CD4-positive, alpha-beta T cell (primary cell): ENCODE measurements around the gene MAZ. TPM values are rescaled to one million over a fixed set of nuclear protein-coding genes. Genes with fewer than 3 reads are reported as not detected.
"Not testable (repeated sequence)": the region's sequence is repeated elsewhere in the genome, so short reads cannot be mapped to it uniquely, and the experiment has no call there.

Experiments used
- ATAC-seq: fragments of 200-7000 bp; cut with Tn5 transposase; one replicate; pipeline ENCODE4 v1.10.0; 2022; ENCODE audit warnings: mild to moderate bottlenecking; ENCODE audit not compliant: poor library complexity
- CTCF ChIA-PET: fragments of 350-600 bp; sonication (Branson Sonifier 250); formaldehyde crosslinking; loops from one replicate; lab custom pipeline; 2021; ENCODE audit warnings: antibody characterized with exemption, inconsistent platforms; lab: Charles Lee
- POLR2A ChIA-PET: fragments of 350-600 bp; sonication (Branson Sonifier 250); formaldehyde crosslinking; loops from one replicate; lab custom pipeline; 2021; ENCODE audit warnings: antibody characterized with exemption, inconsistent platforms; lab: Charles Lee
- DNase-seq, 14 experiments: peaks; one replicate each; pipeline ENCODE4 v3.0.0-alpha.2; 2013 to 2020; ENCODE audit warnings: mixed read lengths in 2 of 14
- H3K27ac ChIP-seq, 2 donors: one replicate each; pipeline versions ENCODE4 v1.5.1 to v1.7.0; 2013; ENCODE audit warnings: low read length in 2 of 2, low read depth in 1 of 2, mild to moderate bottlenecking in 1 of 2
- H3K27me3 ChIP-seq, 2 experiments: 1 replicate in 1 of 2; 2 replicates in 1 of 2; pipeline versions ENCODE4 v1.6.1 to v1.7.0; 2013; ENCODE audit warnings: low read length in 2 of 2, control low read depth in 1 of 2, mild to moderate bottlenecking in 1 of 2, moderate library complexity in 1 of 2; ENCODE audit not compliant: insufficient read depth in 2 of 2, control insufficient read depth in 1 of 2
- H3K36me3 ChIP-seq: one replicate; pipeline ENCODE4 v1.6.1; 2013; ENCODE audit warnings: low read length, control low read depth; ENCODE audit not compliant: insufficient read depth
- H3K4me1 ChIP-seq: one replicate; pipeline ENCODE4 v1.6.1; 2013; ENCODE audit warnings: low read length, control low read depth; ENCODE audit not compliant: insufficient read depth
- H3K4me3 ChIP-seq: one replicate; pipeline ENCODE4 v1.5.1; 2013; ENCODE audit warnings: mild to moderate bottlenecking, low read length, moderate library complexity
- H3K9me3 ChIP-seq, 2 experiments: 1 replicate in 1 of 2; 2 replicates in 1 of 2; pipeline versions ENCODE4 v1.6.1 to v1.7.0; 2013; ENCODE audit warnings: low read length in 2 of 2, mild to moderate bottlenecking in 2 of 2, control low read depth in 1 of 2, moderate library complexity in 1 of 2; ENCODE audit not compliant: control insufficient read depth in 1 of 2, insufficient read depth in 1 of 2
- H3K27ac Mint-ChIP-seq: one replicate; pipeline ENCODE4 v1.8.0; 2020; ENCODE audit warnings: mixed read lengths
- H3K27me3 Mint-ChIP-seq: one replicate; pipeline ENCODE4 v1.8.0; 2021; ENCODE audit warnings: mixed read lengths
- H3K36me3 Mint-ChIP-seq: one replicate; pipeline ENCODE4 v1.8.0; 2021; ENCODE audit warnings: low read depth, mixed read lengths
- H3K4me1 Mint-ChIP-seq: one replicate; pipeline ENCODE4 v1.8.0; 2021; ENCODE audit warnings: low read depth, mixed read lengths
- H3K4me3 Mint-ChIP-seq: one replicate; pipeline ENCODE4 v1.8.0; 2020; ENCODE audit warnings: mild to moderate bottlenecking, mixed read lengths
- H3K9me3 Mint-ChIP-seq: one replicate; pipeline ENCODE4 v1.8.0; 2020; ENCODE audit warnings: mixed read lengths
- CTCF ChIP-seq: fragments of 200-600 bp; IDR thresholded peaks from one replicate; pipeline ENCODE4 v1.8.0; 2022; ENCODE audit warnings: antibody characterized with exemption, mild to moderate bottlenecking
- intact Hi-C, 2 experiments: fragments of 100-400 bp; cut with DNase I in 1 of 2; cut with micrococcal nuclease in 1 of 2; formaldehyde crosslinking; loops; one replicate each; pipeline versions ENCODE4 v1.15.1 to v1.9.0; 2023 to 2025; cut with DNase I, micrococcal nuclease
- polyA plus RNA-seq, 2 donors: library from polyadenylated mRNA; unstranded; fragments of 120-200 nt; gene quantifications; one replicate each; pipeline ENCODE4 v1.2.1, GENCODE V29; 2013
- total RNA-seq, 174 experiments: library from RNA in 2 of 174; stranded (reverse) in 2 of 174; gene quantifications; one replicate each; pipeline ENCODE4 v1.2.3 and lab custom pipeline; 2021 to 2026

The MAZ gene
- 100 to 1,000 TPM; 251 to 253 TPM for total RNA-seq
- 185 TPM for polyA plus RNA-seq (2013, experiment 1 of 2)
- polyA plus RNA-seq (2013, experiment 2 of 2), result 211 TPM
- 62.2 to 261 (median 141) reads per million in 172 experiments for total RNA-seq (lab: John Stamatoyannopoulos, UW)

DNA sequence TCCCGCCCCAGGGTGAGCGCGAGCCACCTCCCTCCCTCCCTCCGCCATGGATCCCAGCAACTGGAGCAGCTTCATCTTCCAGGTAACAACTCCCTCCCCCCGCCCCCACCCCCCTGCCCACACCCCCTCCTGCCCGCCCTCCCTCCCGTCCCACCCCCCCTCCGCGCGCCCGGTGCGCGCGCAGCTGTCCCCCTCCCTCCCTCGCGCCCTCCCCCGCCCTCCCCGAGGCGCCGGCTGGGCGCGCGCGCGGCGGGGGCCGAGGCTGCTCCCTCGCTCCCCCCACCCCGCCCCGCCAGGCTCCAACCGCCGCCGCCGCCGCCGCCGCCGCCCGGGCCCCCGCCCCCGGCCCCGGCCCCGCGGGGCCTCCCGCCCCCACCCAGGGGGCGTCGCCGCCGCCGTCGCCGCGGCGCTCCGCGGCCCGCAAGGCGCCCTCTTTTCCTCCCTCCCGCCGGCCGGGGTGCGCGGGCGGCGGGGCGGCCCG is at the start of gene MAZ:
MAZ (plus strand) TSS at position 431 of the 481 bp plus-strand sequence. CDS start 173 bp downstream, outside the sequence.
- H3K4me3 ChIP-seq, result peak within 1 kb of the TSS; percentile 94
- H3K4me3 Mint-ChIP-seq, result peak within 1 kb of the TSS; percentile 100
- peaks cover 58% of the 10 kb centered on the region for H3K4me1 ChIP-seq
- intact Hi-C loops, result loop anchor here (2.0 to 5.0 kb wide), 6 partner anchors 21 to 261 kb away; partner anchors contain the start of genes ALDOA (in 1 of the 2), HIRIP3 (in 1 of the 2), INO80E (in 1 of the 2) and TAOK2 (in 1 of the 2)
- peaks cover 52% of the 10 kb centered on the region for H3K4me1 Mint-ChIP-seq
- H3K36me3 Mint-ChIP-seq, result peaks cover 71% of the 10 kb centered on the region
- CTCF ChIA-PET, result interaction anchor here (0.5 to 3.4 kb wide), 2 partner anchors 11 to 54 kb away, joined by 3 to 75 read pairs; partner anchors contain the start of gene PAGR1
- H3K27ac ChIP-seq, result peak within 1 kb of the TSS; percentile 92 to 96
- no peaks in the 10 kb centered on the region for H3K27me3 Mint-ChIP-seq
- no peaks in the 10 kb centered on the region for H3K9me3 ChIP-seq
- no peaks in the 10 kb centered on the region for H3K27me3 ChIP-seq
- H3K9me3 Mint-ChIP-seq, result no peaks in the 10 kb centered on the region
- DNase-seq (peak in 7 of 14 experiments; percentile 71 to 93 (median 79)), ATAC-seq (no peak)
- no peak for TF ChIP-seq CTCF
- POLR2A ChIA-PET, result interaction anchor here (0.9 to 11.3 kb wide), 12 partner anchors 11 to 378 kb away, joined by 3 to 217 read pairs (median 16); partner anchors contain the start of genes ALDOA, C16orf54, CDIPT and CORO1A
- peak within 1 kb of the TSS; percentile 98 for H3K27ac Mint-ChIP-seq
- H3K36me3 ChIP-seq, result peaks cover 37% of the 10 kb centered on the region

GRCh38 chr16:29756654-29757053 is 49.7 kb upstream of the MAZ start:
- peaks cover 49% of the 10 kb centered on the region for H3K4me1 ChIP-seq
- H3K9me3 ChIP-seq, result no peaks in the 10 kb centered on the region
- Mint-ChIP-seq H3K27me3 (no peaks in the 10 kb centered on the region), H3K27ac (peak overlapping the region; percentile 80), H3K4me1 (peaks cover 47% of the 10 kb centered on the region), H3K4me3 (peak overlapping the region; percentile 26), H3K9me3 (no peaks in the 10 kb centered on the region), H3K36me3 (no peaks in the 10 kb centered on the region)
- peak; percentile 94 for ATAC-seq
- POLR2A ChIA-PET, result interaction anchor here (0.7 to 4.2 kb wide), 10 partner anchors 9 to 681 kb away, joined by 3 to 21 read pairs (median 6); partner anchors contain the start of genes C16orf54, KIF22 and PAGR1
- H3K27me3 ChIP-seq, result no peaks in the 10 kb centered on the region
- peak in 4 of 14 experiments; percentile 9 to 69 (median 64) for DNase-seq
- no peak for TF ChIP-seq CTCF
- intact Hi-C loops, result loop anchor here (1.0 to 5.0 kb wide), 2 partner anchors 10 to 39 kb away; no protein-coding TSS in a partner anchor
- CTCF ChIA-PET, result interaction anchor here (0.7 to 3.2 kb wide), 10 partner anchors 9 to 92 kb away, joined by 3 to 19 read pairs (median 3); partner anchors contain the start of gene KIF22
- H3K27ac ChIP-seq, result peak overlapping the region in 1 of 2 donors; percentile 13
- no peak overlapping the region for H3K4me3 ChIP-seq
- H3K36me3 ChIP-seq, result no peaks in the 10 kb centered on the region

DNA sequence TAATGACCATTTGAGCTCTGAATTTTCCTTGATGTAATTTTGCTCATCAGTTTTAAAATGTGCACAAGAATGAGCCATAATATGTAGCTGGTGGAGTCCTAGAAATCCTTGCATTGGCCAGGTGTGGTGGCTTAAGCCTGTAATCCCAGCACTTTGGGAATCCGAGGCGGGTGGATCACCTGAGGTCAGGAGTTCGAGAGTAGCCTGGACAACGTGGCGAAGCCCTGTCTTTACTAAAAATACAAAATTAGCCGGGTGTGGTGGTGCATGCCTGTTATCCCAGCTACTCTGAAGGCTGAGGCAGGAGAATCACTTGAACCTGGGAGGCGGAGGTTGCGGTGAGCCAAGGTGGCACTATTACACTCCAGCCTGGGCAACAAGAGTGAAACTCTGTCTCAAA is 49.2 kb upstream of the MAZ start:
- POLR2A ChIA-PET, result interaction anchor here (0.7 to 4.2 kb wide), 9 partner anchors 11 to 682 kb away, joined by 3 to 21 read pairs (median 7); partner anchors contain the start of genes C16orf54, KIF22 and PAGR1

More for the DNA sequence above, 49.2 kb upstream of the MAZ start:
- intact Hi-C loops, result loop anchor here in 1 of 2 experiments (5.0 kb wide), 1 partner anchor 40 kb away; no protein-coding TSS in a partner anchor
- H3K4me3 ChIP-seq, ATAC-seq, H3K27me3 ChIP-seq, H3K9me3 ChIP-seq, DNase-seq, H3K36me3 Mint-ChIP-seq, H3K9me3 Mint-ChIP-seq, H3K36me3 ChIP-seq, H3K27ac ChIP-seq, H3K27me3 Mint-ChIP-seq: not testable (repeated sequence)
- H3K4me1 ChIP-seq, result peaks cover 49% of the 10 kb centered on the region
- peaks cover 47% of the 10 kb centered on the region for H3K4me1 Mint-ChIP-seq
- peak overlapping the region; percentile 80 for H3K27ac Mint-ChIP-seq
- CTCF ChIA-PET, result interaction anchor here (0.9 to 3.2 kb wide), 9 partner anchors 10 to 91 kb away, joined by 3 to 19 read pairs (median 3); partner anchors contain the start of gene KIF22
- peak overlapping the region; percentile 26 for H3K4me3 Mint-ChIP-seq
